HEK293T (cell line): ENCODE measurements around the gene ECE2.
A peak's percentile ranks its signal among the peaks of the same experiment; 100 is the strongest.

Experiments used
- CTCF ChIA-PET: fragments of 350-600 bp; formaldehyde crosslinking; extraction: SDS; loops from one replicate; lab custom pipeline; 2021; ENCODE audit warnings: antibody characterized with exemption, inconsistent platforms; lab: Yijun Ruan, JAX
- POLR2A ChIA-PET: fragments of 350-600 bp; formaldehyde crosslinking; extraction: SDS; loops from one replicate; lab custom pipeline; 2020; ENCODE audit warnings: antibody characterized with exemption, inconsistent platforms; lab: Yijun Ruan, JAX
- DNase-seq: peaks from one replicate; pipeline ENCODE4 v3.0.0; 2012; ENCODE audit warnings: mixed read lengths; ENCODE audit errors: extremely low spot score
- ARNT ChIP-seq: fragments of 450-650 bp; IDR thresholded peaks from 2 replicates; pipeline ENCODE4 v1.6.1; 2017; ENCODE audit warnings: mild to moderate bottlenecking
- BHLHE40 ChIP-seq: fragments of 450-650 bp; IDR thresholded peaks from 2 replicates; pipeline ENCODE4 v1.6.1; 2016; ENCODE audit warnings: mild to moderate bottlenecking, moderate library complexity, borderline replicate concordance
- CTBP1 ChIP-seq: fragments of 450-650 bp; IDR thresholded peaks from 2 replicates; pipeline ENCODE4 v1.6.1; 2016; ENCODE audit warnings: borderline replicate concordance
- ELF4 ChIP-seq: fragments of 450-650 bp; IDR thresholded peaks from 2 replicates; pipeline ENCODE4 v1.6.1; 2017; ENCODE audit warnings: antibody characterized with exemption
- FOXA1 ChIP-seq: fragments of 450-650 bp; IDR thresholded peaks from 2 replicates; pipeline ENCODE4 v1.6.1; 2016; ENCODE audit warnings: mild to moderate bottlenecking
- FOXK2 ChIP-seq: fragments of 450-650 bp; IDR thresholded peaks from 2 replicates; pipeline ENCODE4 v1.6.1; 2016; ENCODE audit warnings: mild to moderate bottlenecking
- FOXM1 ChIP-seq: fragments of 450-650 bp; IDR thresholded peaks from 2 replicates; pipeline ENCODE4 v1.6.1; 2017; ENCODE audit warnings: mild to moderate bottlenecking, borderline replicate concordance
- HDGF ChIP-seq: fragments of 450-650 bp; IDR thresholded peaks from 2 replicates; pipeline ENCODE4 v1.6.1; 2017; ENCODE audit warnings: antibody characterized with exemption, borderline replicate concordance
- L3MBTL2 ChIP-seq: fragments of 450-650 bp; conservative IDR thresholded peaks from 2 replicates; pipeline ENCODE4 v1.6.1; 2016; ENCODE audit warnings: mild to moderate bottlenecking
- LEF1 ChIP-seq: fragments of 450-650 bp; IDR thresholded peaks from 2 replicates; pipeline ENCODE4 v1.6.1; 2017; ENCODE audit warnings: mild to moderate bottlenecking, borderline replicate concordance
- NFRKB ChIP-seq: fragments of 450-650 bp; IDR thresholded peaks from 2 replicates; pipeline ENCODE4 v1.6.1; 2016; ENCODE audit warnings: mild to moderate bottlenecking, moderate library complexity
- PKNOX1 ChIP-seq: fragments of 450-650 bp; IDR thresholded peaks from 2 replicates; pipeline ENCODE4 v1.6.1; 2016
- SP1 ChIP-seq: fragments of 450-650 bp; IDR thresholded peaks from 2 replicates; pipeline ENCODE4 v1.6.1; 2017
- SUZ12 ChIP-seq: fragments of 450-650 bp; IDR thresholded peaks from 2 replicates; pipeline ENCODE4 v1.6.1; 2016; ENCODE audit warnings: mild to moderate bottlenecking
- TARDBP ChIP-seq: fragments of 450-650 bp; IDR thresholded peaks from 2 replicates; pipeline ENCODE4 v1.6.1; 2016
- ZNF384 ChIP-seq: fragments of 450-650 bp; IDR thresholded peaks from 2 replicates; pipeline ENCODE4 v1.6.1; 2016

Gene ECE2

GRCh38 chr3:184250167-184250828, 25.5 kb upstream of the ECE2 start:
- ChIA-PET POLR2A (interaction anchor here (0.8 to 1.0 kb wide), 3 partner anchors 10 to 116 kb away, joined by 3 to 6 read pairs (median 4); partner anchors contain the start of gene EIF2B5), CTCF (interaction anchor here (0.8 to 1.2 kb wide), 4 partner anchors 8 to 23 kb away, joined by 3 to 6 read pairs (median 4); no protein-coding TSS in a partner anchor)
- TF ChIP-seq ELF4, result no peak
- peak; percentile 70 for DNase-seq

GRCh38 chr3:184255291-184256039, 20.4 kb upstream of the ECE2 start:
- POLR2A ChIA-PET, result no interaction called here
- no peak for DNase-seq
- CTCF ChIA-PET, result interaction anchor here (0.7 kb wide), 1 partner anchor 522 kb away, joined by 3 read pairs; no protein-coding TSS in a partner anchor
- TF ChIP-seq ARNT (no peak), SP1 (no peak), NFRKB (no peak), FOXK2 (no peak), CTBP1 (no peak), ZNF384 (no peak), HDGF (no peak), ELF4 (no peak), L3MBTL2 (no peak), BHLHE40 (no peak), FOXA1 (no peak), SUZ12 (no peak), PKNOX1 (no peak), FOXM1 (no peak), LEF1 (no peak), TARDBP (no peak)

- CTCF ChIA-PET, result no interaction called here
- POLR2A ChIA-PET, result no interaction called here
- no peak for DNase-seq
- TF ChIP-seq LEF1 (no peak), L3MBTL2 (no peak), HDGF (no peak), ARNT (no peak), NFRKB (no peak), CTBP1 (no peak), SP1 (no peak), FOXA1 (no peak), FOXK2 (no peak), FOXM1 (no peak), TARDBP (no peak), ZNF384 (no peak), SUZ12 (no peak), PKNOX1 (no peak), BHLHE40 (no peak), ELF4 (no peak)
These were observed 18.5 kb upstream of the ECE2 start for GRCh38 chr3:184257083-184257915.

GRCh38 chr3:184258926-184259325, 16.9 kb upstream of the ECE2 start:
- TF ChIP-seq LEF1, result no peak
- TF ChIP-seq FOXK2, result no peak
- TF ChIP-seq ZNF384, result no peak
- TF ChIP-seq FOXA1, result no peak
- no peak for TF ChIP-seq CTBP1
- no peak for TF ChIP-seq SUZ12
- no peak for TF ChIP-seq ELF4
- TF ChIP-seq TARDBP, result no peak
- no peak for TF ChIP-seq HDGF
- no peak for TF ChIP-seq SP1
- TF ChIP-seq FOXM1, result no peak
- TF ChIP-seq L3MBTL2, result no peak
- no peak for TF ChIP-seq NFRKB
- TF ChIP-seq ARNT, result no peak
- ChIA-PET CTCF (interaction anchor here (0.7 to 1.3 kb wide), 3 partner anchors 9 to 31 kb away, joined by 3 read pairs; partner anchors contain the start of gene EEF1AKMT4), POLR2A (no interaction called here)
- DNase-seq, result no peak

GRCh38 chr3:184259396-184259877, 16.4 kb upstream of the ECE2 start:
- POLR2A ChIA-PET, result interaction anchor here (0.7 to 1.0 kb wide), 2 partner anchors 10 to 124 kb away, joined by 3 to 6 read pairs; partner anchors contain the start of genes EEF1AKMT4 and EIF2B5
- no peak for DNase-seq
- CTCF ChIA-PET, result interaction anchor here (1.3 kb wide), 1 partner anchor 31 kb away, joined by 3 read pairs; no protein-coding TSS in a partner anchor
- TF ChIP-seq ARNT, result no peak
- TF ChIP-seq SUZ12, result no peak
- TF ChIP-seq HDGF, result no peak
- no peak for TF ChIP-seq FOXA1
- no peak for TF ChIP-seq SP1
